Activated CD8-positive, alpha-beta memory T cell treated with anti-CD3 and anti-CD28 coated beads for 4 hours (primary cell): ENCODE measurements around the gene OGG1.

Experiments used
- DNase-seq, 2 donors: peaks; one replicate each; pipeline ENCODE4 v3.0.0-alpha.2; 2020; ENCODE audit warnings: low read depth in 2 of 2

Gene OGG1

DNA sequence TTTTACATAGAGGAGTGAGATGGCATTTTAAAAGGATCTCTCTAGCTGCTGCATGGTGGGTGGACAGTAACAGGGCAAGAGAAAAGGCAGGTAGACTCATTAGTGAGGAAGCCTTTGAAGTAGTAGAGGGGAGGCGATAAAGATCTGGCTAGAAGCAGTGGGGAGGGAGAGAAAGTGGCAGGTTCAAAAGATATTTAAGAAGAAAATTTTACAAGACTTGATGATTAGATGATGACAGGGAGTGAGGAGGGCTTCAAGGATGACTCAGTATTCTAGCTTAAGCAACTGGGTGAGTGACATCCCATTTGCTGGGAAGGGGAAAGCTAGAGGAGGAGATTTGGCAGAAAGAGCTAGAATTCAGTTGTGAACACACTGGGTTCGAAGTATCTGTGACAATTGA, 22.0 kb upstream of the OGG1 start:
- DNase-seq: no peak

DNA sequence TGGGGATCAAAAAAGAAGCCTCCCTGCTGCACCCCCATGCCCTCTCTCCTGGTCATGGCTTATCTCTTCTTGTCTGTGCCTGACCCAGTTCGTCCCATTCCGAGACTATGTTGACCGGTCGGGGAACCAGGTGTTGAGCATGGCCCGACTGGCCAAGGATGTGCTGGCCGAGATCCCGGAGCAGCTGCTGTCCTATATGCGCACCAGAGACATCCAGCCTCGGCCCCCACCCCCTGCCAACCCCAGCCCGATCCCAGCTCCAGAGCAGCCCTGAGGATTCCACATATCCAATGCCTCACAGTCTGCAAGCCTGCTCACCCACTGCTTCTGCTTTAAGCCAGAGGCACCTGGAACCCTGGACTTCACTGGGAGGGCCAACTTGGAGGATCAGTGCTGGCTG, 20.3 kb upstream of the OGG1 start:
- no peak for DNase-seq

DNA sequence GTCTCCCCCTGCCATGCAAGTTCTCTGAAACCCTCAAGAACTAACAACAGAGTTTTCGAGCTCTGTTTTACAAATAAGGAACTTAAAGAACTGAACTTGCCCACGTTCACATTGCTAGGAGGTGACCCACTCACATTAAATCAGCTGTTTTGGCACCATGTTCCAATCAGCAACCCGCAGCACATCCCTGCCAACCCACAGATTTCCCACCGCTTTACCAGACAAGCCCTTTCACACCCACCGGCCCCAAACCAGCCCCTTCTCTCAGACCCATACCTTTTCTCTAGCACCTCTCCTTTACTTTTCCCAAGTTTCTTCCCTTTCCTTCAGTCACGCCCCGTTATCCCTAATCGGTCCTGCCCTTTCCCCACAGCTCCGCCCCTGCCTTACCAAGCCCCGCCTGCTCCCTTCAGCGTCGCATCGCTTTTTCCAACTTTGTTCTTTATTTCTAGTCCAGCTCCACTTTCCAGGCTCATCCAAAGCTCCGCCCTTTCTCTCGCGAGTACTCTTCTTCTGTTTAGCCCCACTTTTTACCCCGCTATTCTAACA, 19.0 kb upstream of the OGG1 start:
- DNase-seq: no peak

DNA sequence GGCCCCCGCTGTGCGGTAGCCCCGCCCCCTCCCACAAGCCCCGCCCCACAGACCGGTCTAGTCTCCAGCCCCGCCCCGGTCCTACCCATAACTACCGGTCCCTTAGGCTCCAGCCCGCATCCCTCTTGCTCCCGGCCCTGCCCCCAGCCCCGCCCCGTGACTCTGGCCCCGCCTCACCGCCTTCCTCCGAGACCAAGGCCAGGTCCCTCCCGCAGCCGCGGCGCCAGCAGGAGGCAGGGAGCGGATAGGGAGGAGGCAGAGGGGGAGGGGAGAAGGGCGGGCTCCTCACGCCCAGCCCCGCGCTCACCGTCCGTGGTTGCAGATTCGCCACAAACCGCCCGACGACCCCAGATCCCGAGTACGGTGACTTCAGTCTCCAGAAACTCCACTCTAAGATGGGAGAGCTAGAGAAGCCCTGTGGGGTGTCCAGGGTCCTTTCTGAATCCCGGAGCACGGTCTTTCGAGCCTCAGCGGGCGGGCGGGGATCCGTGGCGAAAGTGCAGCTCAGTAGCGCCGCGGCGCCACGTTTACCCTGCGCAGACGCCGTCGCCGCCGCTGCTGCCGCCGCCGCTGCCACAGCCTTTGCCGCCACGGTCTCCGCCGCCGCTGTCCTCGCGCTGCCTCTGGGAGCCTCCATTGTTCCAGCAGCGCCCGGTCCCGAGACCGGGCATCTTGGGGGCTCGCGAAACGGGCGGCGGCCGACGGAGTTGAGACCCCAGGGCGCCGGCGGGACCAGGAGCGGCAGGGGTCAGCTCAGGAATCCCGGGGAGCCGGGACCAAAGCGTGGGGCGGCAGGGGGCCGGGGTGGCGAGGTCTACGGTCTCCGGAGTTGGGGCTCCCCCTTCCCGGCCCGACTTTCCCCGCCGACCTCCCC, 18.3 kb upstream of the OGG1 start, which contains the start of gene BRPF1:
Gene BRPF1, plus strand, starts transcription at position 530 of the 874 bp plus-strand sequence. CDS start 2,406 bp downstream, outside the sequence.
- peak; percentile 99 to 100 for DNase-seq

DNA sequence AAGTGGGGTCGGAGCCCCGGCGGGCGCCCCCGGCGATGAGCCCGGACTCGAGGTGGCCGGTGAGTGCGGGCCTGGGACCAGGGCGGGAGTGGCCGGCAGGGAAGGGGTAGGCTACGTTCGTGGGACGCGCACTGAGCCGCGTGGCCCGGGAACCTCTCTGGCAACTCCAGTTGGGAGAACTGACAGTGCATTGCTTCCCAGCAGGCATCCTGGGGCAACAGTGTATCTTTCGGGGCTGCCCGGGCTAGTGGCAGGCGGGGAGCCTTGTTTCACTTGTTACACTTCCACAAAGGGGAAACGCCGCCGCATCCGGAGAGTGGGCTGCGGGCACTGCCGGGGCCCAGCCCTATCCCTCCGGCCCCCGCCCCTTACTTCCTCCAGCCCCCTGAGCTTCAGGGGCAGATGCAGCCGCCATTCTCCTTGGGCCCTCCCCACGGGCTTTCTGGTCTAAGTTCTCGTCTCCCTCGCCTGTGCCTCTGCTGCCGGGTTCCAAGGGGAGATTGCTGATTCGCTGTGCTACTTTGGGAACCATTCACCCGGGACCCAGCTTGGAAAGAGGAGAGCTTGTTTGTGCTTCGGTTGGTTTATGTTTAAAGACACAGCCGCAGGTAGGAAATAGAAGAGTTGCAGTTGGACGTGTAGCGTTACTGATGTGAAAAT, 17.5 kb upstream of the OGG1 start:
- DNase-seq: no peak

DNA sequence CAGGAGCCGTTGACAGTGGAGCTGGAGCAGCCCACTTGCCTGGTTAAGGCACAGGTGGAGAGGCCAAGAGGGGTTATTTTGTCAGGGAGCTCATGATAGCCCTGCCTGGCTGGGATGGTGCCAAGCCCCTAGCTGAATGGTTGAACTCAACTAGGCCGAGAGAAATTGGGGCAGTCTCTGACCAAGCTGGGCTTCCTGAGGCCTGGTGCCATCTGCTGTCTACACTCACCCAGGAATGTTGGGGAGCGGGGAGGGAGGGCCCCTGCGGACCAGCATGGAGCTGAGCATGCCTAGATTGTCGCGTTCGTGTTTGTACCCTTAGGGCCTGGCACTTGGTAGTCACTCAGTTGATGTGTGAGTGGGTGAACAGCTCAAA, 17.0 kb upstream of the OGG1 start:
- DNase-seq: no peak

DNA sequence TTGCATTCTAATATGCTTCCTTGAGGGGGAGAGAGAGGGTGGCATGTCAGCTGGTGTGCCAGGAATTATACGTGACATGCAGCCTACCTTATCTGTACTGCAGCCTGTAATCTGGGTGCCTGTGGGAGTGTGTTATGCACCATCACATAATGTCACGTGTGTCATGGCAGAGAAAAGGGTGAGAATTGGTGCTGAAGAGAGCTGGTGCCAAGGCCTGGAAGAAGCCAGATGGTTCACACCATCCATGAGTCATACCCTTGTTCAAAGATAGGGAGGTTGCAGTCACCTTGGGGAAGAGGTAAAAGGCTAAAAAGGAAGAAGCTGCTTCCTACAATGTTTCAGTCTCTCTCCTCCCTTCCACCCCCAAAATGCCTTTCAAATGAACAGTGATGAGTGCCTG, 12.9 kb upstream of the OGG1 start:
- no peak for DNase-seq

DNA sequence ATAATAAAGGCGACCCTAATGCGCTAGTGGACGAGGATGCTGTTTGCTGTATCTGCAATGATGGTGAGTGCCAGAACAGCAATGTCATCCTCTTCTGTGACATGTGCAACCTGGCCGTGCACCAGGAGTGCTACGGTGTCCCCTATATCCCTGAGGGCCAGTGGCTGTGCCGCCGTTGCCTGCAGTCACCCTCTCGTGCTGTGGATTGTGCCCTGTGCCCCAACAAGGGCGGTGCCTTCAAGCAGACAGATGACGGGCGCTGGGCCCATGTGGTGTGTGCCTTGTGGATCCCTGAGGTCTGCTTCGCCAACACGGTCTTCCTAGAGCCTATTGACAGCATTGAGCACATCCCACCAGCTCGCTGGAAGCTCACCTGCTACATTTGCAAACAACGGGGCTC, 10.6 kb upstream of the OGG1 start:
- DNase-seq: no peak

DNA sequence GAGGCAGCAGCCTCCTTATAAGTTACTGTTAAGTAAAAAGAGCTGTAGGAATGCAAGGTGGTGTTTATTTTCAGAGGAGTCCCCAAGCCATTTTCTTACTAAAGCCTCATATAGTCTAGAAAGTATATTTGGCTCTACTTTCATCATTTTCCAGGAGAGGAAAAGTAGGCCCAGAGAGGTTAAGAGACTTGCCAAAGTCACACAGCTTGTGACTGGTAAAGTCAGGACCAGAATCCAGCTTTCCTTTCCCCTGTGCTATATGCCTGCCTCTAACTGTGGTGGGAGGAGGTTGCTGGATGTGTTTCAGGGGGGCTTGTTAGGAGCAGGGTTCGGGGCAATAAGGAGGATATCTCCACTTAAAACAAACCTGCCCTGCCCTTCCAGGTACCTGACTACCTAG, 7.2 kb upstream of the OGG1 start:
- no peak for DNase-seq

DNA sequence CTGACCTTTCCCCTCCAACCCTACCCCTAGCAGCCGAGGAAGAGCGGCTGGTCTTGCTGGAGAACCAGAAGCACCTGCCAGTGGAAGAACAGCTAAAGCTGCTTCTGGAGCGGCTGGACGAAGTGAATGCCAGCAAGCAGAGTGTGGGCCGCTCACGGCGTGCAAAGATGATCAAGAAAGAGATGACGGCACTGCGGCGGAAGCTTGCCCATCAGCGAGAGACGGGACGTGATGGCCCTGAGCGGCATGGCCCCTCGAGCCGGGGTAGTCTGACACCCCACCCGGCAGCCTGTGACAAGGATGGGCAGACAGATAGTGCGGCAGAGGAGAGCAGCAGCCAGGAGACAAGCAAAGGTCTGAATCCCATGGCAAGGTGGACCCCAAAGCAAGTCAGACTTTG, 6.2 kb upstream of the OGG1 start:
- DNase-seq: no peak

DNA sequence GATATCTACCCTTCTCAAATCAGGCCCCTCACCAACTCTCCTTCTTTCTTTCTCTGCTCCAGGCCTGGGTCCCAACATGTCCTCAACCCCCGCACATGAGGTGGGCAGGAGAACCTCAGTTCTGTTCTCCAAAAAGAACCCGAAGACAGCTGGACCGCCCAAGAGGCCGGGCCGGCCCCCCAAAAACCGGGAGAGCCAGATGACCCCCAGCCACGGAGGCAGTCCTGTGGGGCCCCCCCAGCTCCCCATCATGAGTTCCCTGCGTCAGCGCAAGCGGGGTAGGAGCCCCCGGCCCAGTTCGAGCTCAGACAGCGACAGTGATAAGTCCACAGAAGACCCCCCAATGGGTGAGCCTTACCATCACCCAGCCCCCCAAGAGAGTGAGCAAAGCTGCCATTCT, 5.6 kb upstream of the OGG1 start:
- DNase-seq: no peak

DNA sequence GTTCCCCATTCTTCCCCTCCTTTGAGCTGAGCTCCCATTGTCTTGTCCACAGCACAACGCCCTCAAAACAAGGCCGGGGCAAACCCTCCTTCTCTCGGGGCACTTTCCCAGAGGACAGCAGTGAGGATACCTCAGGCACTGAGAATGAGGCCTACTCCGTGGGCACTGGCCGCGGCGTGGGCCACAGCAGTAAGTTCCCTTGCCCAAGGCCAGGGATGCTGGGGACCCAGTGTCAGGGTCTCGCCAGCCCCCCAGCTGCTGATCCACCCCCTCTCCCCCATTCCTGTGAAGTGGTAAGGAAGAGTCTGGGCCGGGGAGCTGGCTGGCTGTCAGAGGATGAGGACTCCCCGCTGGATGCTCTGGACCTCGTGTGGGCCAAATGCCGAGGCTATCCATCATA, 4.2 kb upstream of the OGG1 start:
- no peak for DNase-seq

DNA sequence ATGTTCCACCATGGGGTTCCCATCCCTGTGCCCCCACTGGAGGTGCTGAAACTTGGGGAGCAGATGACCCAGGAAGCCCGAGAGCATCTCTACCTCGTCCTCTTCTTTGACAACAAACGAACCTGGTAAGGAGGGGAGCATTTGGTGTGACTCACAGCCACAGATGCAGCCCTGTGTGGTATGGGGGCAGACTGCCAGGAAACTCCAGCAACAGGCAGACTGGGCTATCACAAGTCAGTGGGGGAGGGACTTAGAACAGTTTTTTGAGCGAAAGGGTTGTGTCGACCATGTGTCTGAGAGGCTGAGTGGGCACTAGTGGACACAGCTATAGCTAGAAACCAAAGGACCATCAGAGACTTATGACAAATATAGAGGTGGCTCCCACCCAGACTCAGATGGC, 3.4 kb upstream of the OGG1 start:
- no peak for DNase-seq

DNA sequence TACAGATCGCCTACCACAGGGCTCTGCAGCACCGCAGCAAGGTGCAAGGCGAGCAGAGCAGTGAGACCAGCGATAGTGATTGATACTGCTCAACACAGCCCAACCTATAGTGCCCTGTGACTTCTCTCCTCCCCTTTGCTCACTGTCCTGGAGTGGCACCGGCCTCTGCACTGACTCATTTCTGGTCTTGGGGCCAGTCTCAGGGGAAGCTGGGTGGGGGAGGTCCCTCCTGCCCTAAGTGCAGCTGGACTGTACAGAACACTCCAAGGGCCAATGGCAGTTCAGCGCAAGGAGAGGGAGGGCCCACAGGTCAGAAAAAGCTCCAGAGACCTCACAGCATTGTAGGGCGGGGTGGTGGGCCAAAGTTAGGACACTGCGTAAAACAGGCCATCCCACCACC, 2.5 kb upstream of the OGG1 start:
- no peak for DNase-seq

DNA sequence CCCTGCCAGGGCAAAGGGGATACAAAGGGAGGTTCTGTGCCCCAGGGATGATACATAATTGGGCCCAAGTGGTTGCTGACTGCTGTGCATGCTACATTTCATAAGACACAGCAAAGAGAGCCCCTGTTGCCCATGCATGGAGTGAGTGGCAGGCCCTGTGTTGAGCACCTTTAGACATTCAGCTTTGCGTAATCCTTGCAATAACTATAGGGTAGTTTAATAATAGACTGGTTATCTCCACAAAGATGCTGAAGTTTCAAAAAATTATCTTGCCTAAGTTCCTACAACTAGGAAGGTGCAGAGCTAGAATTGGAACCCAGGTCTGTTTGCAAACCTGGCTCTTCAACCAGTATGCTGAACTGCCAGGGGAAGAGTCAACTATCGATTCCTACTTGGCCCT, 1.7 kb upstream of the OGG1 start:
- DNase-seq: no peak

DNA sequence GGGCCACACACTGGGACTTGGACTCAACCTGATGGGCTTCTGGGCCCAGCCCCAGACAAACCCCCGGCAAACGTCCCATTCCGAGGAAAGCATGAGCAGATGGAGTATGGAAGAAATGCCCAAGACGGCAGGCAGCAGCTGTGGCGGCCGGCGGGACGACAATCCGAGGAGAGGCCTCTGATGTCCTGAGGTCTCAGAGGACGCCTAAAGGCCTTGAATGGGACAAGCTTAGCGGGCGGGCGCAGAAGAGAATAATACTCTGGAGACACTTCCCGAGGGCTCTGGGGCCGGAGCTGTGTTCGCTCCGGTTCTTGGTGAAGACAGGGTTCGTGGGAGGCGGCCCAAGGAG, 482 bp upstream of the OGG1 start:
- no peak for DNase-seq

DNA sequence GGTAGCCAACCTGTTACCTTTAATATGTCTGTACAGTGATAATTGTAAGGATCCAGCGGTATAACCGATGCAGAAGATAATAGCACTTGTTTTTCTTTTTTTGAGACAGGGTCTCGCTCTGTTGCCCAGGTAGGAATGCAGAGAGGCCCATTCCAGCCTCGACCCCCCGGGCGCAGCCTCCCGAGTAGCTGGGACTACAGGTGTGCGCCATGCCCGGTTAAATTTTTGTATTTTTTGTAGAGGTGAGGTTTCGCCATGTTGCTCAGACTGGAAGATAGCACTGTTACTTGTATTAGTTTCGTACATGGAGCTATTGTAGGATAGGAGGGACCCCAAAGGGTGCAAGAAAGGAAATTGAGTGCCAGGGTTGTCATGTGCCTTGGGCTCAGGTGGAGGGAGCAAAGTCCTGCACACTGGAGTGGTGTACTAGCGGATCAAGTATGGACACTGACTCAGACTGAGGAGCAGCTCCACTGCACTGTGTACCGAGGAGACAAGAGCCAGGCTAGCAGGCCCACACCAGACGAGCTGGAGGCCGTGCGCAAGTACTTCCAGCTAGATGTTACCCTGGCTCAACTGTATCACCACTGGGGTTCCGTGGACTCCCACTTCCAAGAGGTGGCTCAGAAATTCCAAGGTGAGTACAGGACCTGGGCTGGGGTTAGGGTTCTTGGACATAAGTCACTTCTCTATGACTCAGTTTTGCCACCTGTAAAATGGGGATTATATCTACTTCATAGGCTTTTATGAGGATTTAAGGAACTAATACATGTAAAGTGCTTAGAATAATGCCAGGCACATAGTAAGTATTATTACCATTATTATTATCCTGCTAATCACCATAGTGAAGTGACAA, 1.0 kb downstream of the OGG1 start:
- DNase-seq: no peak

DNA sequence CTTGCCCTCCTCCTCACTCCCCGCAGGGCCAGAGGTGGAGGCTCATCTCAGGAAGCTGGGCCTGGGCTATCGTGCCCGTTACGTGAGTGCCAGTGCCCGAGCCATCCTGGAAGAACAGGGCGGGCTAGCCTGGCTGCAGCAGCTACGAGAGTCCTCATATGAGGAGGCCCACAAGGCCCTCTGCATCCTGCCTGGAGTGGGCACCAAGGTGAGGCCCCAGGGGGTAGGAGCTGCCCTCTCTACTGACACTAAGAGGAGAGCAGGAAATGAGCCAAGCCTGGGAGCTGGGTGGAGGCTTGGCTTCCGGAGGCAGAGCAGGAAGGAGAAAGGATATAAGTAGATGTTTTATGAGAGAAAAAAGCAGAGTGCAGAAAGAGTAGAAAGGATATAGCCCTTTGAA, 4.9 kb downstream of the OGG1 start:
- no peak for DNase-seq

DNA sequence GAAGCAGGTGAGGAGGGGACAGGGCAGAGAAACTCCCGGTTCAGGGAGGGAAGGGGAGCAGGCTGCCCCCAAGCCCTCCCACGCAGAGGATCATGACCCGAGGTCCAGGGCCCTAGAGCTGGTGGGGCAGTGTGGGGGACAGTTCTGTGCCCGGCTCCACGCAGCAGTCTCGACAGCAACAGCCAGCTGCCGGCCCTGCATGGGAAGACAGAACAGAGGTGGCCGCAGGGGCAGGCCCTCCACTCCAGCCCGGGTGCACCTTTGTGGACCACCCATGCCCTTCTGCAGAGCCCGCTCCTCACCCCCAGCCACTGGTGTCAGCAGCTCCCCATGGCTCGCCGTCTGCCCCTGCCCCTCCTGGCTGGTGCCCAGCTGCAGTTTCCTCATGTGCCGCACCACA, 7.7 kb downstream of the OGG1 start:
- DNase-seq: no peak

DNA sequence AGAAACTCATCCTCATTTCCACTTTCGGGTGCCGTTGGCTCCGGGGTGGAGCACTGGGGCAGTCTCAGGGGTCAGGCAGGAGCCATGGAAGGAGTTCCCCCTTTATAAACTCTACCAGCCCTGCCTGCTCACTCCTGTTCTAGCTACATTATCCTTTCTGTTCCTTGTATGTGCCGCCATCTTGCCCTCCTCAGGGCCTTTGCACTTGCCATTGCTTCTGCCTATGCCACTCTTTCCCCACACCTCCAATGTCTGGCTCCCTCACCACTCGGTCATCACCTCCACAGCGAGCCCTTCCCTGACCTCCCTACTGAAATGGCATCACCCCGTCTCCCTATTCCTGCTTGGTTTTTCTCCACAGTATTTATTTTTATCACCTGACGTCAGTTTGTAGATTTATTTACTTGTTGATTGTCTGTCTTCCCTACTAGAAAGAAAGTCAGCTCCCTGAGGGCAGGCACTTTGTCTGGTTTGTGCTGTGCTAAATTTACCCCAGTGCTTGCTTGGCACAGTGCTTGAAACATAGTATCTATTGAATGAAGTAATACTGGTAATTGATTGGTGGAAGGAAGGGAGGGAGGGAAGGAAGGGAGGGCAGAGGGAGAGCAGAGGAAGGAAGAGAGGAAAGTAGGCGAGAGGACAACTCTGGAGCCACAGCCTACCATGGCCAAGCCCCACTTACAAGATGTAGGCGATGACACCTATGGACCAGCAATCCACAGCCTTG, 11.2 kb downstream of the OGG1 start:
- DNase-seq: no peak

DNA sequence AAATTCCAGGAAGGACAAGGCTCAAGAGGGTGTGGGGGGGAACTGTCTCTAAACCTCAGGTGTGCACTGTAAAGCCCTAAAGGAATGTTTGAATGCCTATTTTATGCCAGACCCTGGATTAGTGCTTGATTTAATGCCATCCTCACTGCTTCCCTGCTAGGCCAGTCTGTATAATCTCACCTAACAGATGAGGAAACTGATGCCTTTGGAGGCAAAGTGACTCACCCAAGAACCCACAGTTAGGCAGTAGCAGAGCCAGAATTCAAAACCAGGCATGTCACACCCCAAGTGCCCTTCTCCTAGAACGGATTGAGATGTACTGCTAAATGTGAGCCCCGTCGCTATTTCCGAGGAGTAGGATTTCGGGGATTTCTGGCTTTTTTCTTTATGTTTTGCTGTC, 12.2 kb downstream of the OGG1 start:
- no peak for DNase-seq

DNA sequence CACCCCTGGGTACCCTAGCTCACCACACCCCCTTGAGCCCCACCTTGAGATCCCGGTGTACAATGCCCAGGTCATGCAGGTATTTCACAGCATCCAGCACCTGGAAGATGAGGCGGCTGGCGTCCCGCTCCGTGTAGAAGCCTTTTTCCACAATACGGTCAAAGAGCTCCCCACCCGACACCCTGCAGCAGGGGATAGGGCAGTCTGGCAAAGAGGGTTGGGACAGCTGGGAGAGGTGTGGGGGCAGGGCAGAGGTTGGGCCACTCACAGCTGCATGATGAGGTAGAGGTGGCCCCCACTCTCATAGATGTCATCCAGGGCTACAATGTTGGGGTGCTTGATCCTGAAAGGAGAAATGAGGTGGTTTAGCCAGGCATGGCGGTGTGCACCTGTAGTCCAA, 13.1 kb downstream of the OGG1 start:
- DNase-seq: no peak
